CD14-positive monocyte (primary cell): ENCODE measurements around the gene ZNF511. TPM values are rescaled to one million over a fixed set of nuclear protein-coding genes. Genes with fewer than 3 reads are reported as not detected.

Experiments used
- DNase-seq, 3 donors: peaks; one replicate each; pipeline ENCODE4 v3.0.0-alpha.2; 2011 to 2022
- H2AFZ ChIP-seq: 2 replicates; pipeline ENCODE4 v1.6.0; 2012; ENCODE audit warnings: mild to moderate bottlenecking, low read depth, low read length, inconsistent platforms; ENCODE audit not compliant: insufficient read depth, poor library complexity, severe bottlenecking
- H3K27ac ChIP-seq, 2 donors: 1 replicate in 1 of 2; 2 replicates in 1 of 2; pipeline ENCODE4 v1.5.1; 2012 to 2013; ENCODE audit warnings: low read length in 2 of 2, control low read depth in 1 of 2, inconsistent platforms in 1 of 2, low read depth in 1 of 2, mild to moderate bottlenecking in 1 of 2
- H3K27me3 ChIP-seq, 2 donors: one replicate each; pipeline versions ENCODE4 v1.6.0 to v1.6.1; 2011 to 2013; ENCODE audit warnings: low read length in 2 of 2; ENCODE audit not compliant: control insufficient read depth in 2 of 2, insufficient read depth in 2 of 2
- H3K36me3 ChIP-seq, 2 donors: replicated peaks in 1 of 2; 1 replicate in 1 of 2; 2 replicates in 1 of 2; pipeline versions ENCODE4 v1.5.1 to v1.6.1; 2012 to 2013; ENCODE audit warnings: low read length in 2 of 2, control low read depth in 1 of 2, inconsistent platforms in 1 of 2, mild to moderate bottlenecking in 1 of 2; ENCODE audit not compliant: insufficient read depth in 2 of 2, control insufficient read depth in 1 of 2
- H3K4me1 ChIP-seq, 2 donors: 1 replicate in 1 of 2; 2 replicates in 1 of 2; pipeline versions ENCODE4 v1.5.1 to v1.6.1; 2012 to 2013; ENCODE audit warnings: low read length in 2 of 2, control low read depth in 1 of 2, inconsistent platforms in 1 of 2, mild to moderate bottlenecking in 1 of 2, moderate library complexity in 1 of 2; ENCODE audit not compliant: insufficient read depth in 2 of 2, control insufficient read depth in 1 of 2
- H3K4me2 ChIP-seq: replicated peaks from 2 replicates; pipeline ENCODE3; 2012; ENCODE audit warnings: low read length, moderate library complexity, mild to moderate bottlenecking; ENCODE audit not compliant: poor library complexity, severe bottlenecking; ENCODE audit errors: extremely low read depth
- H3K4me3 ChIP-seq, 3 experiments: fragments of 200-600 bp in 1 of 3; sonication (generic) in 1 of 3; replicated peaks in 1 of 3; 1 replicate in 2 of 3; 2 replicates in 1 of 3; pipeline ENCODE4 v1.5.1; 2011 to 2013; ENCODE audit warnings: low read length in 3 of 3, mild to moderate bottlenecking in 3 of 3, control low read depth in 2 of 3, low read depth in 2 of 3, inconsistent platforms in 1 of 3, moderate library complexity in 1 of 3
- H3K79me2 ChIP-seq: 2 replicates; pipeline ENCODE4 v1.6.0; 2012; ENCODE audit warnings: mild to moderate bottlenecking, control low read depth, inconsistent platforms, low read length, moderate library complexity; ENCODE audit not compliant: insufficient read depth
- H3K9ac ChIP-seq: 2 replicates; pipeline ENCODE4 v1.6.0; 2017; ENCODE audit warnings: low read length, mild to moderate bottlenecking; ENCODE audit not compliant: insufficient read depth, poor library complexity, severe bottlenecking
- H3K9me3 ChIP-seq, 2 donors: replicated peaks in 1 of 2; 1 replicate in 1 of 2; 2 replicates in 1 of 2; pipeline versions ENCODE4 v1.5.1 to v1.6.1; 2012 to 2013; ENCODE audit warnings: low read length in 2 of 2, control low read depth in 1 of 2; ENCODE audit not compliant: control insufficient read depth in 1 of 2, insufficient read depth in 1 of 2
- H4K20me1 ChIP-seq: 2 replicates; pipeline ENCODE4 v1.6.0; 2012; ENCODE audit warnings: mild to moderate bottlenecking, low read length, control low read depth, moderate library complexity; ENCODE audit not compliant: insufficient read depth
- H3K27ac Mint-ChIP-seq, 7 donors: one replicate each; pipeline ENCODE4 v1.8.0; 2020; ENCODE audit warnings: mild to moderate bottlenecking in 7 of 7, mixed read lengths in 7 of 7, moderate library complexity in 6 of 7, inconsistent platforms in 2 of 7
- H3K27me3 Mint-ChIP-seq, 3 donors: one replicate each; pipeline ENCODE4 v1.8.0; 2021 to 2022; ENCODE audit warnings: low read depth in 3 of 3, mild to moderate bottlenecking in 3 of 3, mixed read lengths in 3 of 3, moderate library complexity in 3 of 3, inconsistent platforms in 1 of 3
- H3K36me3 Mint-ChIP-seq, 2 donors: one replicate each; pipeline ENCODE4 v1.8.0; 2020; ENCODE audit warnings: mixed read lengths in 2 of 2, inconsistent platforms in 1 of 2, mild to moderate bottlenecking in 1 of 2
- H3K4me1 Mint-ChIP-seq: one replicate; pipeline ENCODE4 v1.8.0; 2020; ENCODE audit warnings: mild to moderate bottlenecking, mixed read lengths
- H3K4me3 Mint-ChIP-seq, 2 donors: one replicate each; pipeline ENCODE4 v1.8.0; 2020; ENCODE audit warnings: mild to moderate bottlenecking in 2 of 2, mixed read lengths in 2 of 2, moderate library complexity in 1 of 2
- H3K9me3 Mint-ChIP-seq, 7 donors: one replicate each; pipeline ENCODE4 v1.8.0; 2020 to 2022; ENCODE audit warnings: mixed read lengths in 7 of 7, mild to moderate bottlenecking in 6 of 7, moderate library complexity in 6 of 7, inconsistent platforms in 2 of 7
- WGBS: methylation state at CpG from one replicate; pipeline ENCODE4 v1.1.5; 2013; ENCODE audit warnings: missing lambda C conversion rate; ENCODE audit not compliant: insufficient coverage; 5-methylcytosine and 5-hydroxymethylcytosine counted together
- intact Hi-C, 2 donors: fragments of 100-400 bp; cut with micrococcal nuclease; formaldehyde crosslinking; loops; one replicate each; pipeline versions ENCODE4 v1.15.0 to v1.15.1; 2023
- polyA plus RNA-seq, 3 donors: library from polyadenylated mRNA; depleted of rRNA in 1 of 3; unstranded in 2 of 3; stranded (reverse) in 1 of 3; fragments of 300-500 nt in 2 of 3; fragments of >200 nt in 1 of 3; fragmentation: Illumina TruSeq in 2 of 3; gene quantifications; 1 replicate in 2 of 3; 2 replicates in 1 of 3; pipeline ENCODE4 v1.2.3, GENCODE V29; 2012 to 2021
- TF ChIP-seq, protein P1 (sequence below): fragments of 200-600 bp; IDR thresholded peaks from one replicate; pipeline ENCODE4 v1.8.0; 2022; ENCODE audit warnings: antibody characterized with exemption, mild to moderate bottlenecking

Gene ZNF511
- polyA plus RNA-seq, 3 donors = 30.3 to 118 (median 84.7) TPM

DNA sequence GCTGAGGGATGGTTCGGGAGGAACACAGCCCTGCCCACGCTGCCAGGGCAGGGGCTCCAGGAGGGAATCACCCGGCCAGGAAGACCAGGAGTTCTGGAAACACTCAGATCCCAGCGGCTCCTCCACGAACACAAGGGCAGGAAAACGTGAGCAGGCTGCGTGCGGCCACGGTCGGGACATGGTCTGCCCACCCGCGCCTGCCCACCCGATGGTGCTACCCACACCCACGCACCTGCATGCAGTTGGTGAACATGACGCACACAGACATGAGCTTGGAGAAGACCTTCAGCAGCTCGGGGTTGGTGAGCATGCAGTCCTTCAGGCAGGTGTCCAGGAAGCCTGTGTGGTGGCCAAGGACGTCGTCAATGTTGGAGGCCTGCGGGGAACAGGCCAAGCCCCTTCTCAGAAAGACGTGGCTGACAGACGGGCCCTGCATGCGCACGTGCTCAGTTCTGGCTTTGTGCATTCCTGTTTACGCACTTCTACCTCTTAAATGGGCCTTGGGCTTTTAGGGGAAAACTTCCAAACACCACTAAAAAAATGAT, 25.8 kb upstream of the ZNF511 start:
- H3K27me3 Mint-ChIP-seq = no peaks in the 10 kb centered on the region
- H3K9ac ChIP-seq = no peak overlapping the region
- WGBS = 96% methylated on average over 24 of the region's 24 CpGs
- H3K27me3 ChIP-seq = no peaks in the 10 kb centered on the region
- H3K27ac ChIP-seq = no peak overlapping the region
- no peak overlapping the region for H3K4me2 ChIP-seq
- peaks cover 69 to 81% of the 10 kb centered on the region in 2 donors for H3K36me3 Mint-ChIP-seq
- intact Hi-C loops = no loop called here
- H2AFZ ChIP-seq = no peak overlapping the region
- no peak for DNase-seq
- H3K27ac Mint-ChIP-seq = peak overlapping the region in 1 of 7 donors; percentile 52
- H3K9me3 Mint-ChIP-seq = no peaks in the 10 kb centered on the region
- peaks cover 66 to 74% of the 10 kb centered on the region in 2 donors for H3K36me3 ChIP-seq
- peaks cover 33% of the 10 kb centered on the region for H3K4me1 Mint-ChIP-seq
- H3K4me3 ChIP-seq = no peak overlapping the region
- H3K4me3 Mint-ChIP-seq = no peak overlapping the region
- H3K4me1 ChIP-seq = peaks cover 35 to 37% of the 10 kb centered on the region in 2 donors
- no peaks in the 10 kb centered on the region for H3K79me2 ChIP-seq
- H4K20me1 ChIP-seq = peaks cover 18% of the 10 kb centered on the region
- TF ChIP-seq, protein P1, sequence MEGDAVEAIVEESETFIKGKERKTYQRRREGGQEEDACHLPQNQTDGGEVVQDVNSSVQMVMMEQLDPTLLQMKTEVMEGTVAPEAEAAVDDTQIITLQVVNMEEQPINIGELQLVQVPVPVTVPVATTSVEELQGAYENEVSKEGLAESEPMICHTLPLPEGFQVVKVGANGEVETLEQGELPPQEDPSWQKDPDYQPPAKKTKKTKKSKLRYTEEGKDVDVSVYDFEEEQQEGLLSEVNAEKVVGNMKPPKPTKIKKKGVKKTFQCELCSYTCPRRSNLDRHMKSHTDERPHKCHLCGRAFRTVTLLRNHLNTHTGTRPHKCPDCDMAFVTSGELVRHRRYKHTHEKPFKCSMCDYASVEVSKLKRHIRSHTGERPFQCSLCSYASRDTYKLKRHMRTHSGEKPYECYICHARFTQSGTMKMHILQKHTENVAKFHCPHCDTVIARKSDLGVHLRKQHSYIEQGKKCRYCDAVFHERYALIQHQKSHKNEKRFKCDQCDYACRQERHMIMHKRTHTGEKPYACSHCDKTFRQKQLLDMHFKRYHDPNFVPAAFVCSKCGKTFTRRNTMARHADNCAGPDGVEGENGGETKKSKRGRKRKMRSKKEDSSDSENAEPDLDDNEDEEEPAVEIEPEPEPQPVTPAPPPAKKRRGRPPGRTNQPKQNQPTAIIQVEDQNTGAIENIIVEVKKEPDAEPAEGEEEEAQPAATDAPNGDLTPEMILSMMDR = no peak
- no peaks in the 10 kb centered on the region for H3K9me3 ChIP-seq

DNA sequence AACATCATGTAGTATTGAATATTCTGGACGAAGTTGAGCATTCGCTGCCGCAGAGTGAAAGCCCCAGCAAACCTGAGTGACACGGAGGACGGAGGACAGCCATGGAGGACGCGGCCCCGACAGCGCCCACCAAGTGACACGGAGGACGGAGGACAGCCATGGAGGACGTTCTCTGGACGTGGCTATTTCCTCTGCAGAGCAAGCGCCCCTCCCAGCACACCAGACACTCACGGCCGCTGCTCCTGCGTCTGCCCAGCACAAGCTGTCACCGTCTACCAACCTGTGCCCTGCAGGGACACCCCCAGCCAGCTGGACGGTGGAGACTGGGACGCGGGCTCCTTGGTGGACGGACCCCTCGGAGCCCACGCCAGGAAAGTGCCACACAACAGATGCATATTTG, 24.8 kb upstream of the ZNF511 start:
- Mint-ChIP-seq H3K27ac (no peak overlapping the region), H3K27me3 (no peaks in the 10 kb centered on the region), H3K9me3 (no peaks in the 10 kb centered on the region), H3K4me3 (no peak overlapping the region), H3K36me3 (peaks cover 75 to 90% of the 10 kb centered on the region in 2 donors), H3K4me1 (peaks cover 23% of the 10 kb centered on the region)
- H2AFZ ChIP-seq = no peak overlapping the region
- H3K27ac ChIP-seq = no peak overlapping the region
- no peak overlapping the region for H3K4me2 ChIP-seq
- peaks cover 24 to 27% of the 10 kb centered on the region in 2 donors for H3K4me1 ChIP-seq
- 97% methylated on average over 24 of the region's 24 CpGs for WGBS
- DNase-seq = no peak
- TF ChIP-seq, protein P1 = no peak
- H3K79me2 ChIP-seq = no peaks in the 10 kb centered on the region
- peaks cover 18% of the 10 kb centered on the region for H4K20me1 ChIP-seq
- no peaks in the 10 kb centered on the region for H3K9me3 ChIP-seq
- H3K4me3 ChIP-seq = no peak overlapping the region
- H3K36me3 ChIP-seq = peaks cover 74 to 84% of the 10 kb centered on the region in 2 donors
- no peak overlapping the region for H3K9ac ChIP-seq
- no peaks in the 10 kb centered on the region for H3K27me3 ChIP-seq
- intact Hi-C loops = no loop called here
